Endothelial cell of umbilical vein (primary cell): ENCODE measurements around the gene PITX2.

Experiments used
- EZH2 ChIP-seq: IDR thresholded peaks from 2 replicates; pipeline ENCODE4 v1.6.1; 2012; ENCODE audit warnings: borderline replicate concordance, low read depth, mild to moderate bottlenecking, moderate library complexity, low read length, inconsistent platforms; ENCODE audit not compliant: severe bottlenecking
- GATA2 ChIP-seq: IDR thresholded peaks from 2 replicates; pipeline ENCODE4 v1.7.0; 2011; ENCODE audit warnings: low read depth, mild to moderate bottlenecking, moderate library complexity, mixed read lengths, low read length; ENCODE audit not compliant: insufficient read length, insufficient read depth
- JUN ChIP-seq: IDR thresholded peaks from 2 replicates; pipeline ENCODE4 v1.6.1; 2011; ENCODE audit warnings: borderline replicate concordance, low read depth; ENCODE audit not compliant: insufficient read length, insufficient read depth
- MYC ChIP-seq: IDR thresholded peaks from one replicate; pipeline ENCODE4 v1.6.1; 2011; ENCODE audit warnings: mild to moderate bottlenecking, low read depth, low read length
- POLR2A ChIP-seq: IDR thresholded peaks from 2 replicates; pipeline ENCODE4 v1.6.1; 2012; ENCODE audit warnings: low read depth, mild to moderate bottlenecking, control low read depth, low read length
- POLR2AphosphoS5 ChIP-seq: IDR thresholded peaks from 2 replicates; pipeline ENCODE4 v1.6.1; 2012; ENCODE audit warnings: low read depth, mild to moderate bottlenecking, control low read depth, low read length, moderate library complexity; ENCODE audit not compliant: insufficient read depth
- TF ChIP-seq, protein P1 (sequence below), 2 donors: IDR thresholded peaks; 1 replicate in 1 of 2; 2 replicates in 1 of 2; pipeline ENCODE4 v1.5.1; 2011; ENCODE audit warnings: low read length in 2 of 2, mild to moderate bottlenecking in 2 of 2, moderate library complexity in 2 of 2, control low read depth in 1 of 2, inconsistent platforms in 1 of 2, low read depth in 1 of 2; ENCODE audit not compliant: insufficient read depth in 1 of 2; ENCODE audit errors: extremely low read depth in 1 of 2
- TF ChIP-seq, protein P2 (sequence below): IDR thresholded peaks from 2 replicates; pipeline ENCODE4 v1.6.1; 2011; ENCODE audit not compliant: insufficient read depth, insufficient read length

DNA sequence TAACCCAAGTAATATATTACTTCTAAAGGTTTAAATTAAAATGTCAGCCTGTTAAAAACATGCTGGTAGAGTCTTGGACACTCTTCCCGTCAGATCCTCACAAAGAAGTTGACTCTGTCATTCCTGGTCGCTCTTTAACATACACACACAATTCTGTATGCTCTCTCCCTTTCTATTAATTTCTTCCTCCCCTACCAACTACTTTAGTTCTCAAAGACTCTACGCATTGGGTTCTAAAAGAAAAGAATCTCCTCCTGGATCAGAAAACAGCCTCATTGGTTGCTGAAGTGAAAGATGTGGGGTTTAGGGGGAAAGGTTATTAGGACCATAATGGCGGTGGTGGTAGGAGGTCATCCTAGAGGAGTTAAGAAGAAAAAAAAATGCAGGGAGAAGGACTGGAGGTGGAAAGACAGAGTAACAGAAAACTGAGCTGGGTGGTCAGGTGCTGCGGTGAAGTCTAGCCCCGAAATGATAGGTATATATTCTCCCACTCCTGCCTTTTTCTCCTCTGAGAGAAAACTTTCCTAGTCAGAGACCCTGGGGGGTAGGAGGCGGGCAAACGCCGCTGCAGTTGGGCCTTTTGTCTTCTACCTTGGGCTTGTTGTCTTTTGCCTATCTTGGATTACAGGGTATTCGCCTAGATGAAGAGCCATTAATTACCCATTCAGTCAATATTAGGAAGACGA lies 5.2 kb upstream of the PITX2 start:
- TF ChIP-seq POLR2AphosphoS5, result no peak
- TF ChIP-seq EZH2, result no peak
- TF ChIP-seq, protein P1, sequence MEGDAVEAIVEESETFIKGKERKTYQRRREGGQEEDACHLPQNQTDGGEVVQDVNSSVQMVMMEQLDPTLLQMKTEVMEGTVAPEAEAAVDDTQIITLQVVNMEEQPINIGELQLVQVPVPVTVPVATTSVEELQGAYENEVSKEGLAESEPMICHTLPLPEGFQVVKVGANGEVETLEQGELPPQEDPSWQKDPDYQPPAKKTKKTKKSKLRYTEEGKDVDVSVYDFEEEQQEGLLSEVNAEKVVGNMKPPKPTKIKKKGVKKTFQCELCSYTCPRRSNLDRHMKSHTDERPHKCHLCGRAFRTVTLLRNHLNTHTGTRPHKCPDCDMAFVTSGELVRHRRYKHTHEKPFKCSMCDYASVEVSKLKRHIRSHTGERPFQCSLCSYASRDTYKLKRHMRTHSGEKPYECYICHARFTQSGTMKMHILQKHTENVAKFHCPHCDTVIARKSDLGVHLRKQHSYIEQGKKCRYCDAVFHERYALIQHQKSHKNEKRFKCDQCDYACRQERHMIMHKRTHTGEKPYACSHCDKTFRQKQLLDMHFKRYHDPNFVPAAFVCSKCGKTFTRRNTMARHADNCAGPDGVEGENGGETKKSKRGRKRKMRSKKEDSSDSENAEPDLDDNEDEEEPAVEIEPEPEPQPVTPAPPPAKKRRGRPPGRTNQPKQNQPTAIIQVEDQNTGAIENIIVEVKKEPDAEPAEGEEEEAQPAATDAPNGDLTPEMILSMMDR (IDR thresholded peaks at IDR 0.05; ENCODE audit: extremely low read depth in 1 of 2, insufficient read depth in 1 of 2, low read depth in 1 of 2, low read length in 2 of 2), result no peak
- TF ChIP-seq POLR2A, result no peak
- TF ChIP-seq, protein P2, sequence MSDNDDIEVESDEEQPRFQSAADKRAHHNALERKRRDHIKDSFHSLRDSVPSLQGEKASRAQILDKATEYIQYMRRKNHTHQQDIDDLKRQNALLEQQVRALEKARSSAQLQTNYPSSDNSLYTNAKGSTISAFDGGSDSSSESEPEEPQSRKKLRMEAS, result no peak
- TF ChIP-seq GATA2, result no peak
- TF ChIP-seq MYC, result no peak
- no peak for TF ChIP-seq JUN
